Stimulated activated naive CD8-positive, alpha-beta T cell treated with anti-CD3 and anti-CD28 coated beads, Interleukin-15, Interleukin-2, amounts not matched to agents 100 U/mL and 50 U/mL, for 24 hours (primary cell): ENCODE measurements around the gene LBH.

Experiments used
- ATAC-seq: fragments of 150-1000 bp; cut with Tn5 transposase; one replicate; pipeline ENCODE4 v1.10.0; 2021
- DNase-seq: peaks from one replicate; pipeline ENCODE4 v3.0.0; 2021

Gene LBH

DNA sequence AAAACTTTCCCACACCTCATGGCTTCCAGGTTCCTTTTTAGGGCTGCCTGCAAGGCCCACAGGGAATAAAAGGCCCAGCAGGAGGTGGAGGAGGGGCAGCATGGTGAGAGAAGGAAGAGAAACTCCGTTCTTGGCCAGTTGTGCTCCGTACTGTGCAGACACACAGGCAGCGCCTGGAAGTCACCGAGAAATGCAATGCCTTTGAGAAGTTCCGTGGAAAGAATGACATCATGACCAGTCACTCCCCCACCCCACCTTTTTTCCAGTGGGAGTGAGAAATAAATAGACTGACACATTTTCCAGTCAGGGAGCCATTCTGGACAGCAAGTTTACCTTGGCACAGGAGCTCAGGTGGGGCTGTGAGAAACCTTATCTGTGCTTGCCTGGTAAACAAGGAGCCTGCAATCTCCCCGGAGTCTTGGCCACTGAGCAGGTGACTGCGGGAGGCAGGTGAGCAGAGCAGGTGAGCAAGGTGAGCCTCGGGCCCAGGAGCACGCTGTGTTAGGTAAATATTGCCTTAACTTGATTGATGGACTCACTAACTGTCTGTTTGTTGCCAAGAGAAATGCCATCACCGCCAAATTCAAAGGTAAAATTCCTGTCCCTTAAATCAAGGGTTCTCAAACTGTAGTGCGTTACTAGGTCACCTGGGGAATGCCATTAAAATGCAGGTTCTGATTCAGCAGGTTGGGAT lies 13.5 kb upstream of the LBH start:
- ATAC-seq (peak; percentile 26), DNase-seq (no peak)

DNA sequence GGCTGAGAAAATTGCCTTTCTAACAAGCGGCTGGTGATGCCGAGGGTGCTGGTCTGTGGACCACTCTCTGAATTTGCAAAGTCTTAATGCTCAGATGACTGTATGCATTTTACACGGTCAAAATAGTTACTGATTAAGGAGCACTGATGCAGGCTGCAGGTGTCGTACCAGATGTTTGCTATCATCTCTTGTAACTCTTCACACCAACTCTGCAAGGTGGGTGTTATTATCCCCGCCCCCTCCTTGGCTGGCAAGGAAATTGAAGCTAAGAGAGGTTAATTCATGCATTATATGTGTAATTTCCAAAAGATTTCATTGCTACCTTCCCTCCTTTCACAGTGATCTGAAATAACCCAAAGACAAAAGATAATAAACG lies 13.0 kb upstream of the LBH start:
- ATAC-seq (no peak), DNase-seq (no peak)

DNA sequence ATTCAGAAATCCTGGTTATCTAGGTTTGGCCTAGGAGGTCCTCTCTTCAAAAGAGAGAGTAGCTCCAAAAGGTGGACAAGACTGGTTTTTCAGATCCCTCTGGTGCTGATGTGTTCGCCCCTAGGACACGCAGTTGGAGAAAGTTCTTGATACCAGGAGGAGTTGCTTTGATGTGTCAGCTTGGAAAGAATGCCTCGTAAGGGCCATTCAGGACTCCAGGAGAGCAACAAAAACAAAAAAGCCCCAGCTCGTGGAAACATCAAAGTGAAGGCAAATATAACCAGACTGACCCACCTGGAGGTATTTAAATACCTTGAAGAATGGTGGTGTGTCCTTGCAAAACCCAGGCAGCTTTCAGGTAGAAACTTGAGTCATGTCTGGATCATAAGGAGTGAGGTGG lies 12.5 kb upstream of the LBH start:
- no peak for DNase-seq
- ATAC-seq: no peak

DNA sequence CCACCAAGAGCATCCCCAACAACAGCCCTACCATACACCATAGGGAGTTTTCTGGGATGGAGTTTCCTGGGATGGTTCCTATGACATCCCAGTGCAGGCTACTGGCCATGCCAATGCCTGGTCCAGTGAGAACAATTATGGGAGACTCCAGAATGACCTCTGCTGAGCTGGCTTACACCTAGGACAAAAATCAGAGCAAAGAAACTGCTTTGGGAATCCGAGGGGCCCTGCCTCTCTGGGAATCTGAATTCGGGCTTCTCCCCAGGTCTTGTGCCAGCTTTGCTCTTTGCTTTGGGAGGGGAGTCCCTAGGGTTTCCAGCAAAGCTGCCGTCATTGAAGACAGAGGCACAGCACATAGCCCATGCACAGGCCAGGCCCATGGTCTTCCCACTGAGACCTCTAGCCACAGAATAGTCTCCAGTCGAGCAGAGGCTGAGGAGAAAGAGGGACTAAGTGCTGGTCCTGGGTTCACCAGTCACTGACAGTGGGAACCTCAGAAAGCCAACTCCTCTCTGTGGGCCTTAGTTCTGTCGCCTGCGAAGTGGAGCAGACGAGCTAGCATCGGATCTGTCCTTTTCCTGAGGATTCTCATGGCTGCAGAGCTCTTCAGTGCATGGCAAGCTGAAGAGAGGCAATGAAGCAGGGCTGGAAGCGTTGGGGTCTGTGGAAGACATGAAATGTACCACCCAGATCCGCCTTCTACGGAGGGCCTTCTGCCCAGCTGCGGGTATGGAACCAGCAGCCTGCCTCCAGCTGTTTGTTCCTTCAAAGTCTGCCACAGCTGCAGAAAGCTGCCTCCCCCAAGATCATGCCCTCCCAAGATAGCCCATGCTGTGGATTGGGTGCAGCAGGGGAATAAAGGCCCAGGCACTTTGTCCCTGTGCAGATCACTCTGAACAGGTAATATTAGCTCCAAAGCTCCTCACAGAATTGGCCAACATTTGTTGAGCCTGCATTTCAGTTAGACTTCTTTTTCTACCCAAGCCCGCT lies 11.2 kb upstream of the LBH start:
- ATAC-seq (no peak), DNase-seq (no peak)

DNA sequence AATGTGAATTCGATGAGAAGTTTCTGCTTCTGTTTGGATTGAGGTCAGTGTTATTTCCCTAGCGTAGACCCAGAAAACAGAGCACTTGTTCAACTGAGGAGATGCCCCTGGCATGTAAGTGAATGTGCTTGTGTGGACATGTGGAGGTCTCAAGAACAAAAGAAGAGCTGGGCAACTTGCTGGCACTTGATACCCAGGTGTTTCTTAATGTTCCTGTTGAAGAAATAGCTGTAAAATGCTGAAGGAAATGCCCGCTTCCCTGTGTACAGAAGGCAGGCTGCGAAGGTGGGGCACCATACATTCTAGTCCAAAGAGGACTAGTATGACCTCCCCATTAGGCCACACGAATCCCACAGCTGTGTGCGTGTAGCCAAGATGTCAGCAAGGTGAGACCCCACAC lies 9.8 kb upstream of the LBH start:
- ATAC-seq (no peak), DNase-seq (no peak)

DNA sequence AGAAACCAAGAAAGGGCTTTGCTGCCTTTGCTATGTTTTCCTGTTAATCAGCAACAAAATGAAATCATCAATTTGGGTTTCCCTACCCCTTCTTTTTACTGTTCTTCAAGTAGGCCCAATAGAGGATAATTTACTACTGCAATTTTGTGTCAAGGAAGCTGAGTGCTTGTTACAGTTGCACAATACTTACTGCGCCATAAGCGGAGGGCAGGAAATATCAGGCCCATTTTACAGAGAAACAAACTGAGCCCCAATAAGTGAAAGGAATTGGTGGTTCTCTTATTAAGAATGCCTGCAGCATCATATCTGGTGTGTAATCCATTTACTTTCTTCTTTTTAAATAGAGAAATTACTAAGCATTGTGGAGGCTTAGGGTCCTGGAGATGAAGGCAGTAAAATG lies 9.3 kb upstream of the LBH start:
- no peak for DNase-seq
- ATAC-seq: no peak

DNA sequence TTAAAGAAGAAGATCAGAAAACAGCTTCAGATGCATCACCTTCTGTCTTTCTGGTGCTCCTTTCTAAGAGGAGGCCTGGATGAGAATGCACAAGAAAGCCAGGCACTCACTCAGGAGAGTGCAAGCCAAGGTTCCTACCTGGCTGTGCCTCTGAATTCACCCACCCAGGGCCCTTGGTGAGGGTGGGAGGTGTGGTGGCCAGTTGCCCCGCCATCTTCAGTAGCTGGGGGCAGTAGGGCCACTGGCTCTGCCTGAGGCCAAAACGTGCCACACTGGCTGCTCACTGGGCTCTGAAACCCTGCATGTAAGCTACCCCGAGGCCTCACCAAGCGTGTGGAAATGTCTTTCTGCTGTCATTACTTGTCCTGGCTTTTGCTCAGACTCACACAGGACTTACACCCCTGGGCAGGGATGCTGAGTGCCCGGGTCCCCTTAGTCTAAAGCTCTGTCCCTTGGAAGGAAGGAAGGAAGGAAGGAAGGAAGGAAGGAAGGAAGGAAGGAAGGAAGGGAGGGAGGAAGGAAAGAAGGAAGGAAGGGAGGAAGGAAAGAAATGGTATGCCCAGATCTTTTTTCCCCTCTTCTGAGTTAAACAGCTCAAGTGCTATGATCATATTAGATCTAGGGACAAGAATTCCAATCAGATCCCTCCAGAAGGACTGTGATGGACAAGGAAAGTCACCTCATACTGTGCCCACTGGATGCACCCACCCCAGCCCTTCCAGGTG lies 8.5 kb upstream of the LBH start:
- ATAC-seq (no peak), DNase-seq (no peak)

DNA sequence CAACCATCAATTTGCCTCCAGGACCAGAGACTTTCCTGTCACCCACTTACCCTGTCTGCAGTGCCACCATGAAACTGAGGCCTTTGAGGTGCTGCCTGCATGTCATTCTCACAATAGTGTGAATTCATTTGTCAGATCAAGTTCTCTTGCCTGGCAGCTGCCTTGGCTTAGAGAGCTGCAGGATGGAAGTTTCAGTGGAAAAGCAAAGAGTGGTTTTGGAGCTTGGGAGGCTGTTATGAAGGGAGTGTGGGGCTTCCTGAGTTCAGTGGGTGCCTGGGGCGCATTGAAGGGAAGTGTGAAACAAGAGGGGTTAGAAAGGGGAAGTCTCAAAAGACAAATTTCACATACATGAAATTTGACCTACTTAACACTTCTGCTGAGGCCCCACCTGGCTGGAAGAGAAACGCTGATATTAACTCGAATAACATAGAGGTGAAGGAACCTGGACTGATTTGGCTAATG lies 7.9 kb upstream of the LBH start:
- ATAC-seq: no peak
- DNase-seq: no peak

DNA sequence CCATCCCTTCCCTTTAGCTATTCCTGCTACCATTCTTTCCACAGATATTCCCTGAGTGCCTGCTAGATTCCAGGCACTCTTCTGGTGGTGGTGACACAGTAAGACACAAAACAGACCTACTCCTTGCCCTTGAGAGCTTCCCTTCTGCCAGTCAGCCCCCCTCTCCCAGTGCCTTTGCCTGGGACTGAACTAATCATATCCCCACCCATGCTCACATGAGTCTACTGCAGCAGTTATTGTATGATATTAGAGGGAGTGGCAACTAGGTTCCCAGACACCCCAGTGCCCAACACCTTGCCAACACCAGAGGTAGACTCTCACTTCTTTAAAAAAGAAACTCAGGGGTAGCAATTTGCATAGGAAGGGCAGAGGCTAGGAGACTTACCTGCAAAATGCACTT lies 7.2 kb upstream of the LBH start:
- ATAC-seq (no peak), DNase-seq (no peak)

DNA sequence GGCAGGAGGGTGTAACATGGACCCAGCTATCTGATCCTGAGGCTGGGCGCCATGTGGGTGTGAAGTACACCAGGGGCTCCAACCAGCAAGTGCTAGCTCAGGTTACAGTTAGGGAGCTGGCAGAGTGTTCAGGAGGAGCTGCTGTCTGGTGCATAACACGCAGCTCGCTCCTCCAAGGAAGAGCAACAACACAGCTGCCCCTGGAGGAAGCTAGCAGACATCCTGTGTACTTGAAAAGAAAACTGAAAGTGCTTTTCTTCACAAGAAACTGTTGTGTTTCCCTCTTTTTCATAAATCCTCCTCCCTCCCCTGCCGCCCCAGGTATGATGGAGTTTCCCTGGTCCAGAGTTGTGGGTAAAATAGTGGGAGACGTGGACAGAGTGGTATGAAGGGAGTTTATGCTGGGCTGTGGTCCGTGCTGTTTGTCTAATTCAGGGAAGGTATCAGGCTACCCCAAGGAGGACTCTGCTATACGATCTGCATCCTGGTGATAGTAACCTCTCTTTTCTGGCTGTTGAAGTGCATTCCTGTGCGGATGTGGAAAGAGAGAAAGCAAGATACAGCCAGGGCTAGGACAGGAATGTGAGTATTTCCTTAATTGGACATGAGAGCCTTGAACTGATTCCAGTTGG lies 6.1 kb upstream of the LBH start:
- DNase-seq (no peak), ATAC-seq (peak; percentile 44)

DNA sequence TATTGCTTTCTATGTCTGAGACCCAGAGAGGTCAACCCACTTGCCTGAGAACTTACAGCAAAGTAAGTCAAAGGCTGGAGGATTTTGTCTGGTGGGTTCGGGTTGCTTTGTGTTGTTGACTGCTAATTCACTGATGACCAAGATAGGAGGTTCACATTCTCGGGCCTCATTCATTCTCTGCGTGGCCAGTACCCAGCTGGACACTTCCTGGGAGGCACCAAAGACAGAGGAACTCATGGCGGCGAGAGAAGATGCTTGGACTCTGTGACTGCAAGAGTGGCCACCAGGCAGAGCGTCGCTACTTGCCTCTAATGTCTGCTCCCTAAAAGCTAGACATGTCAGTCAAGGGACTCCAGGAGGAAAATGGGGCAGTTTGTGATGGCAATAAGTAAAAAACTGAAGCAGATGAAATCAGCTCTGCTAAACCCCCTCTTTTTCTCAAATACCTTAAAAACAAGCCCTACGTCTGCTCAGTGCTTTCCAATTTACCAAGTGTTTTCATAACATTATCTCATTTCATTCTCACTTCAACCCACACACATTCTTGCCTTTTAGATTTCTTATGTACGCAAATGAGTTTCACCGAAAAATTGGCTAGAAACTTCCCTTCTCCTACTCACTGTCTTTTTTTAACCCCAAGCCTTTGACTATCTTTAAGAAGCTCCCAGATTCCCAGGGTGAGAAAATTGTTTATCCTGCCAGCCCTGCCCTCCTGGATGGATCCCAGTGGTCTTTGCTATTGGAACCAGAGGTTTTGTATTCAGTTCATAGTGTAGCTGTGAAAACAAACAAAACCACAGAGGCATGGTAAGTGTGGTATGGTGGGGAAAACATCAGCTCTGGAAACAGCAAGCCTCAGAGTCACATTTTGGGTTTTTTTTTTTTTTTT lies 4.9 kb upstream of the LBH start:
- ATAC-seq (peak; percentile 36), DNase-seq (peak; percentile 35)

DNA sequence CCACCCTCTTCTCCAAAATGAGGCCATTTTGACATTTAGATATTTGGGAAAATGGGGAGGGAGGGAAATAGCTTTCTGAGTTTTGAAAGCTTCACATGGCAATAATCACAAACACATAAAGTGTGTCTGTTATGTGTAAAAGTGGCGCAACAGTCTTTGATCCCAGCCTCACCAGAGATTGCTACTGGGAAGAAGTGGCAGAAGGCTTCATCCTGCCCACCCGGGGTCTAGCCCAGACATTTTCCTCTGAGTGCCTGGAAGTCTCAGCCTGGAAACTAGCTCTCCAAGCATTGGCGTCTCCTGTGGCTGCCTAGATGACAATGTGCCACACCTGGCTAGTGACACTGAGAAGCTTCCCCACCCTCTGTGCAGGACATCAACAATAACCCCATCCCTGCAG lies 1.7 kb upstream of the LBH start:
- ATAC-seq (no peak), DNase-seq (no peak)

DNA sequence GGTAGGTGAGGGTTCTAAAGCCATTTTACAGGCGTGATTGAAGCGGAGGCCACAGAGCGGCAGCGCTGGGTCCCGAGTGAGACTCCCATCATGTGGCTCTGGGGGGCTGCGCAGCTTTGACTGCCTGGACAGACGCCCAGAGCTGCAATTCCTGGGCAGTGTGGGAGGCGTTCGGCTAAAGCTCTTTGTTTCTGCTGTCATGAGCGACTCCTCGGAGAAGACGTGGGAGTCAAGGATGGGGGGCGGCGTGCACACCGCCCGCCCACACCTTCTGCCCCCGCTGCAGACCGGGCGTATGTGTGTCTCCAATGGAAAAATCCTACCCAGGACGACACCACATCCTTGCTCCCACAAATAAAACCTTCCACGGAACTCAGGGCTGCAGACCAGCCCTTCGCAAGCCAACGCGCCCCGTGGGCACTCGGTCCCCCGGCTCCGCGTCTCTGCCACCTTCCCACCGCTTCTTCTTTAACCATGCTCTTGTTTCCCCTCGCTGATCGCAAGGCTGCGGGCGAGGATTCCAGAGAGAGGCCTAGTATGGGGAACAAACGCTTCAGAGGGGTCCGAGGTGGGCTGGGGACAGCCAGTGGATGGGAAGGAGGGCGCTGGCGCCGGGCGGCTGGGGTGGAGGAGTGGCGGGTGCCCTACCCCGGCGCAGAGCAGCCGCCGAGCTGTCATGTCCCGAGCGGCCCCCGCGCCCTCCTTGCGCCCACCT lies 680 bp upstream of the LBH start:
- peak; percentile 13 for ATAC-seq
- DNase-seq: peak; percentile 37

DNA sequence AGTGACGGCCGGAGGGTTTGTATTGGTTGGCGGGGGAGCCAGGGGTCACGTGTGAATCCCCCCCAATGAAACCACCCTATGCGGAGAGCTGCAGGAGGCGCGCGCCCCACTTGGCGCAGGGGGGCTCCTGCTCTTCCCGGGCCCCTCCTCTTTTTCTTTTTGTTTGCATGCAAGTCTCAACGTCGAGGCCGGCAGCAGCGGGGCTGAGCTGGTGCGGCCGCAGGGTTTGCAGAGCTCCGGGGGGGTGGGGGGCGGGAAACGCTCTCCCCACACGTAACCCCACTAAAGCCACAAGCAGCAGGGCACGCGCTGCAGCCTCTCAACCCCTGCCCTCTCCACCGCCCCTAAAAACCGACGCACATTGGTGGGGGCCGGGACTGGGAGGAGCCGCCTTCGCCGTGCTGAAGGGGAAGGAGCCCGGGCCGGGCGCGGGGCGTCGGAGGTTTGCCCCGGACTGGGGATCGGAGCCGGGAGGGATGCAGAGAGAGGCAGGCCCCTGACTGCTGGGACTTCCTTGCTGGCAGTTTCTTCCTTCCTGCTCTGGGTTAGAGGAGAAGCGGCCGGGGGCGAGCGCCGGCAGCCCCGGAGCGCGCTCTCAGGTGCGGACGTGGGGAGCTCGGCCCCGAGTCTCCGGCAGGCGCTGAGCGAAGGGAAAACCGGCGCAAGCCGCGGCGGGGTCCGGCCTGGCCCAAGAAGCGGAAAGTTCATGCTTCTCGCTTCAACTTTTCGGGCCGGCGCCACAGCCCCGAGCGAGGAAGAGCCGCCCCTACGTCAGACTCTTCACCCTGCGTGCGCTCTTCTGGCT lies 864 bp downstream of the LBH start:
- ATAC-seq: peak; percentile 15

DNA sequence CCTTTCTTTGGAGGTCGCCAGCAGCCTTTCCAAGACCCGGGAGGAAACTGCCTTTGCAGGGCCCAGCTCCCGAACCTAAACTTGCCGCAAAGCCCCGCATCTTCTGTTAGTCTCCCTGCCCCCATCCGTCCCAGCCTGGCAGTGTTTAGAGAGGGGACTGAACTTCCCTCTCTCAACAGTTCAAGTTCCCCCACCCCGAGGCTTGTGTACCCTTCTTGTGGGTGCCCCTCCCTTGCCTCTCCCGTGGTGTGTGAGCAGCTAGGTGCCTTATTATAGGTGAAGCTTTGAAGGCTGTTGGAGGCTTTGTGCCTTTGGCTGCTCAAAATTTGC lies 1.4 kb downstream of the LBH start:
- DNase-seq (peak; percentile 44), ATAC-seq (no peak)

More for the DNA sequence above, 864 bp downstream of the LBH start:
- DNase-seq: peak; percentile 78

DNA sequence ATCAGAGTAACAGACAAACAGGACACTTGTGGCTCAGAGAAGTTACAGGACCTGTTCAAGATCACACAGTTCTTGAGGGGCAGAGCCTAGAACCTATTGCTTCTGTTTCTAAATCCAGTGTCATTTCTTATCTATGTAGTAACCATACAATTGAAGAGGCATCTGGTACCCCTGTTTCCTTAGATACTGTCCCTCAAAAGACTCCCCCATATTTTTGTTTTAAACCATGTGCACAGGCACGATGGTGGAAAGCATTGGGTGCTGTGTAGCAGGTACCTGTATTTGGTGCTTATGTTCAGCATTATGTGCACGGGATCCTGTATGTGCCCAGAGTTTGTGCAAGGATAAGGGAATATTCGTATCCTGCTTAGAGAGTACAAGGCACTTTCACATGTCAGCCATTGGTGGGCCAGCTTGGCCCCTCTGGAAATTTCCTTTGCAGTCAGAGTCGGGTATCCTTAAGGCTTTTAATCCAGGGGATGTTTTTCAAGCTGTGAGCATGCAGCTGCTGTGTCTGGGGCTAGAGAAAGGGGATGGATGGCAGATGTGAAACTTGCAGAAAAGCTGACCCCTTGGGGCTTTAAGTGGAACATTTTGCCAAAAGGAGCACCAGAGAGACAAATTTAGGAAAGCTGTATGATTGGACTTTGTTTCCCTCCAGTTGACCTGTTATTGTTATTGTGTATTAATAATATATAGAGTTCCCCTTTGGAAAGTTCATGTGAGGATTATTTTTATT lies 2.1 kb downstream of the LBH start:
- no peak for ATAC-seq

DNA sequence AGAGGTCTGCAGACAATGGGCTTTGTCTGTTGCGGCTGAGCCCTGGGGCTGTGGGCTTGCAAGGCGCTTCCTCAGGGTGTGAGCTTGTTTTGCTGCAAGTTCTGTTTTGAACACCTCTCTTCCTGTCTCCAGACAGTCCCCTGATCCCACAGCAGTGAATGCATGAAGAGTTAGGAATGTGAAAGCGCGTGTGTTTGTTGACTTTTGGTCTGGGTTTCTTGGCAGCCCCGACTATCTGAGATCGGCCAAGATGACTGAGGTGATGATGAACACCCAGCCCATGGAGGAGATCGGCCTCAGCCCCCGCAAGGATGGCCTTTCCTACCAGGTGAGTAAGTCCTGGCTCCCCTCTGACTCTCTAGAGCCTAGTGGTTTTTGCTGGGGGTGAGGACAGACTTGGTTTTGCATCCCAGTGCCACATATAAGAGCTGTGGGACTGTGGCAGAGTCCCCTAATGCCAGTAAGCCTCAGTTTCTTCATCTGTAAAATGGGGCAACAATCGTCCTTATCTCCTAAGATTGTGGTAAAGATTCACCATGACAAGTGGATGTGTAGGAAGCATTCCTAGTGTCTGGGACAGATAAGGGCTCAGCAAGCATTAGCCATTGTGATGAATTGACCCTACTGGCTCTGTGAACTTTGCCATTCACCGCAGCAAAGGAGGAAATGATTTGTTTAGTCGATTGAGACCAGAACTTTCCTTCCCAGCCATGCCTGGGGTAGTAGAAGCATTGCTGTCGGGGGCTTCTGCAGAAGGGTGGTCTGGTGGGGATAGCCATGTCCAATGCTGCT lies 3.0 kb downstream of the LBH start:
- ATAC-seq: peak; percentile 37

More for the DNA sequence above, 2.1 kb downstream of the LBH start:
- DNase-seq: peak; percentile 4

DNA sequence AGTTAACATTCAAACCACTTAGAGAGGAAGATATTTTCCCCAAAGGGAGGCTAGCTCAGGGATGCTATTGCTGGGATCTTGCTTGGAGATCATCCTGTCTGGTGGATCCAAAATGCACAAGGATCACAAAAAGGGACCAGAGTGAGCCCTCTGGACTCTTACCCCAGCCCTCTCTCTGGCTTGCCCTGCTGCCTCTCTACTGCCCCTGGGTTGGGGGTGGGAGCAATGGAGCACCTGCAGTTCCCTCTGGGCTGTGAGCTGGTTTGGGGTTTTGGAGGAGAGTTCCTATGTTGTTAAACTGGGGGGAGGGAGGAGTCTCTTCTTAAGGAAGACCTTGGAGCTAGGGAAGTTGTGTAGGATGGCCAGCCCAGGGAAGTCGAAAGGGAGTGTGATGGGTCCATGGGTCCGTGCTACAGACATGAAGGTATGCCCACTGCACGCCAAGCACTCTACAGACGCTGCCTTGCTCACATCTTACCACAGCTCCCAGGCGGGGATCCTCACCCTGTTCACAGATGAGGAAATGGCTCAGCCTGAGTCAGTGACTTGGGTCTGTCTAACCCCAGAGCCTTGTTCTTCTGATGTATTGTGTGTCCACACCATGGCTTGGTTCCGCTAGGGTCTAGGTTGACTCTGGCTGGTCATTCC lies 3.8 kb downstream of the LBH start:
- ATAC-seq: peak; percentile 59
- peak; percentile 69 for DNase-seq

More for the DNA sequence above, 3.0 kb downstream of the LBH start:
- peak; percentile 74 for DNase-seq
